ENCODE measurements around the gene FNTB. TPM values are rescaled to one million over a fixed set of nuclear protein-coding genes. Genes with fewer than 3 reads are reported as not detected.

The FNTB gene
- total and polyA plus RNA-seq, 2 of the 13 experiments (the other 11 are each of a cell fraction or from before 2014, with no cell fraction given) = 23.6 to 28.5 TPM

- Histone ChIP-seq H3K27ac (ENCODE audit: extremely low read length, insufficient read depth, low read length) (no peak overlapping the region), H2AFZ (ENCODE audit: low read length) (no peak overlapping the region), H3K4me1 (ENCODE audit: insufficient read depth, low read length) (peaks cover 16% of the 10 kb centered on the region), H3K27me3 (ENCODE audit: control insufficient read depth in 1 of 2, insufficient read depth in 2 of 2, low read length in 2 of 2) (no peaks in the 10 kb centered on the region), H3K9me3 (ENCODE audit: low read length) (no peaks in the 10 kb centered on the region), H3K9ac (ENCODE audit: insufficient read depth, low read depth, low read length) (no peak overlapping the region), H3K79me2 (ENCODE audit: insufficient read depth, low read length) (no peaks in the 10 kb centered on the region), H3K4me2 (ENCODE audit: low read depth, low read length) (no peak overlapping the region), H3K4me3 (replicated peaks in 1 of 3; ENCODE audit: insufficient read depth in 1 of 3, low read depth in 2 of 3, low read length in 3 of 3) (no peak overlapping the region), H4K20me1 (ENCODE audit: insufficient read depth, low read length) (no peaks in the 10 kb centered on the region), H3K36me3 (replicated peaks in 1 of 2; ENCODE audit: control insufficient read depth in 1 of 2, insufficient read depth in 2 of 2, low read length in 2 of 2) (peaks cover 0 to 5% of the 10 kb centered on the region in 2 experiments; a peak in 2 of 5 replicates)
- ChIA-PET CTCF (ENCODE audit: low intra/inter-chr PET ratio, low total read pairs) (no interaction called here), POLR2A (no interaction called here)
- WGBS (ENCODE audit: low lambda C conversion rate) = 95% methylated on average over 8 of the region's 9 CpGs
- peak; percentile 94 for TF ChIP-seq ZNF768 (CRISPR knock-in tag; IDR thresholded peaks at IDR 0.05)
- TF ChIP-seq ZNF724P (CRISPR knock-in tag; IDR thresholded peaks at IDR 0.05; ENCODE audit: borderline replicate concordance) = no peak
- TF ChIP-seq KLF13 (CRISPR knock-in tag; IDR thresholded peaks at IDR 0.05) = no peak
- BruUV-seq (replicated peaks) = no TSS peak
- DNase-seq (ENCODE audit: low spot score) = no peak
- no peak for ATAC-seq
- FAIRE-seq = no peak
- in situ Hi-C loops (cut with HindIII; ENCODE audit: extremely low pct_ligation_motif_present, low pct_unique_long_range_greater_than_20kb) = no loop called here
- intact Hi-C loops (cut with micrococcal nuclease; ENCODE audit: unreplicated experiment) = no loop called here
Measured at GRCh38 chr14:64954491-64955240, 32.0 kb upstream of the FNTB start.

- BruUV-seq (replicated peaks) = no TSS peak
- H2AFZ ChIP-seq (ENCODE audit: low read length) = no peak overlapping the region
- TF ChIP-seq ZNF790 (CRISPR knock-in tag; IDR thresholded peaks at IDR 0.05; ENCODE audit: borderline replicate concordance) = no peak
- TF ChIP-seq FOXA3 (CRISPR knock-in tag; IDR thresholded peaks at IDR 0.05) = peak; percentile 41; the same call in 1 of the 2 replicates
- TF ChIP-seq ISX (CRISPR knock-in tag; conservative IDR thresholded peaks at IDR 0.05) = no peak
- TF ChIP-seq FOXP4 (CRISPR knock-in tag; IDR thresholded peaks at IDR 0.05) = peak; percentile 62
- TF ChIP-seq ZNF263 (CRISPR knock-in tag; IDR thresholded peaks at IDR 0.05) = 0 out of 2 replicates have a peak, but pooled peaks have one; percentile 23
- TF ChIP-seq FOXA1 (IDR thresholded peaks at IDR 0.05) = no peak
- TF ChIP-seq FOXA1 (CRISPR knock-in tag; IDR thresholded peaks at IDR 0.05) = peak; percentile 67
- no peak for TF ChIP-seq KAT7 (CRISPR knock-in tag; IDR thresholded peaks at IDR 0.05; ENCODE audit: borderline replicate concordance)
- no peak for TF ChIP-seq SOX6 (IDR thresholded peaks at IDR 0.05)
- no peak for TF ChIP-seq SOX6 (CRISPR knock-in tag; IDR thresholded peaks at IDR 0.05)
- 0 out of 2 replicates have a peak, but pooled peaks have one; percentile 38 for TF ChIP-seq MED1 (CRISPR knock-in tag; IDR thresholded peaks at IDR 0.05)
- no peak for TF ChIP-seq ZSCAN30 (CRISPR knock-in tag; IDR thresholded peaks at IDR 0.05)
- peak; percentile 24; the same call in 1 of the 2 replicates for TF ChIP-seq TFAP4 (IDR thresholded peaks at IDR 0.05; ENCODE audit: borderline replicate concordance, low read depth)
- no peak for TF ChIP-seq SOX13 (IDR thresholded peaks at IDR 0.05)
- peak in 1 of 2 experiments; percentile 32; a peak in 1 of 4 replicates for TF ChIP-seq SOX13 (CRISPR knock-in tag; conservative IDR thresholded peaks at IDR 0.05 in 1 of 2, IDR thresholded peaks at IDR 0.05 in 1 of 2)
Measured at GRCh38 chr14:64955297-64955696, 31.4 kb upstream of the FNTB start.

More at GRCh38 chr14:64955297-64955696, 31.4 kb upstream of the FNTB start:
- ChIA-PET CTCF (ENCODE audit: low intra/inter-chr PET ratio, low total read pairs) (no interaction called here), POLR2A (no interaction called here)
- no peaks in the 10 kb centered on the region for H4K20me1 ChIP-seq (ENCODE audit: insufficient read depth, low read length)
- no peak overlapping the region for H3K9ac ChIP-seq (ENCODE audit: insufficient read depth, low read depth, low read length)
- H3K36me3 ChIP-seq (replicated peaks in 1 of 2; ENCODE audit: control insufficient read depth in 1 of 2, insufficient read depth in 2 of 2, low read length in 2 of 2) = peaks cover 0 to 5% of the 10 kb centered on the region in 2 experiments; a peak in 2 of 5 replicates
- H3K27ac ChIP-seq (ENCODE audit: extremely low read length, insufficient read depth, low read length) = no peak overlapping the region
- H3K4me3 ChIP-seq (replicated peaks in 1 of 3; ENCODE audit: insufficient read depth in 1 of 3, low read depth in 2 of 3, low read length in 3 of 3) = no peak overlapping the region
- H3K27me3 ChIP-seq (ENCODE audit: control insufficient read depth in 1 of 2, insufficient read depth in 2 of 2, low read length in 2 of 2) = no peaks in the 10 kb centered on the region
- peaks cover 16% of the 10 kb centered on the region for H3K4me1 ChIP-seq (ENCODE audit: insufficient read depth, low read length)
- H3K4me2 ChIP-seq (ENCODE audit: low read depth, low read length) = no peak overlapping the region
- WGBS (ENCODE audit: low lambda C conversion rate) = 21% methylated on average over 6 of the region's 6 CpGs
- peak; percentile 68 for ATAC-seq
- no peaks in the 10 kb centered on the region for H3K9me3 ChIP-seq (ENCODE audit: low read length)
- FAIRE-seq = peak; percentile 42
- DNase-seq (ENCODE audit: low spot score) = no peak
- no peaks in the 10 kb centered on the region for H3K79me2 ChIP-seq (ENCODE audit: insufficient read depth, low read length)
- intact Hi-C loops (cut with micrococcal nuclease; ENCODE audit: unreplicated experiment) (no loop called here), in situ Hi-C loops (cut with HindIII; ENCODE audit: extremely low pct_ligation_motif_present, low pct_unique_long_range_greater_than_20kb) (no loop called here)
